Progenitor cell of endocrine pancreas (in vitro differentiated cells): Measurements from ENCODE around the gene WDR35. TPM values are rescaled to one million over a fixed set of nuclear protein-coding genes. Genes with fewer than 3 reads are reported as not detected.

Source experiments
- DNase-seq: peaks from one replicate; pipeline ENCODE4 v3.0.0; 2021; ENCODE audit warnings: low spot score; ENCODE audit not compliant: unreplicated experiment
- H3K27ac Mint-ChIP-seq: 2 replicates; pipeline ENCODE4 v1.8.0; 2021; ENCODE audit warnings: mild to moderate bottlenecking, moderate library complexity, mixed read lengths
- H3K27me3 Mint-ChIP-seq: 2 replicates; pipeline ENCODE4 v1.8.0; 2021; ENCODE audit warnings: mixed read lengths
- H3K36me3 Mint-ChIP-seq: 2 replicates; pipeline ENCODE4 v1.8.0; 2022; ENCODE audit warnings: mixed read lengths; ENCODE audit not compliant: insufficient read depth
- H3K4me1 Mint-ChIP-seq: 2 replicates; pipeline ENCODE4 v1.8.0; 2021; ENCODE audit warnings: low read depth, mixed read lengths
- H3K4me3 Mint-ChIP-seq: 2 replicates; pipeline ENCODE4 v1.8.0; 2021; ENCODE audit warnings: low read depth, mild to moderate bottlenecking, moderate library complexity, mixed read lengths
- H3K9me3 Mint-ChIP-seq: 2 replicates; pipeline ENCODE4 v1.8.0; 2021; ENCODE audit warnings: low read depth, mixed read lengths
- CTCF ChIP-seq: fragments of 200-600 bp; sonication (generic); IDR thresholded peaks from one replicate; pipeline ENCODE4 v1.5.0; 2021; ENCODE audit warnings: antibody characterized with exemption, mild to moderate bottlenecking; ENCODE audit not compliant: unreplicated experiment
- total RNA-seq: library from RNA; stranded (reverse); gene quantifications from 2 replicates; pipeline ENCODE4 v1.2.1, GENCODE V29; 2021

WDR35 gene
- total RNA-seq, 1 donor from 2014 or later, result 16.5 TPM

- Mint-ChIP-seq H3K27ac (no peak overlapping the region), H3K27me3 (no peaks in the 10 kb centered on the region), H3K4me3 (no peak overlapping the region), H3K9me3 (no peaks in the 10 kb centered on the region), H3K4me1 (no peaks in the 10 kb centered on the region), H3K36me3 (no peaks in the 10 kb centered on the region)
- DNase-seq, result no peak
- TF ChIP-seq CTCF, result no peak
These were observed 114.6 kb downstream of the WDR35 start for GRCh38 chr2:19875280-19875679.

GRCh38 chr2:19874726-19875125 lies 115.2 kb downstream of the WDR35 start:
- no peaks in the 10 kb centered on the region for H3K4me1 Mint-ChIP-seq
- no peak overlapping the region for H3K27ac Mint-ChIP-seq
- H3K36me3 Mint-ChIP-seq, result no peaks in the 10 kb centered on the region
- no peak overlapping the region for H3K4me3 Mint-ChIP-seq
- H3K27me3 Mint-ChIP-seq, result peaks cover 1% of the 10 kb centered on the region
- no peak for DNase-seq
- no peaks in the 10 kb centered on the region for H3K9me3 Mint-ChIP-seq
- TF ChIP-seq CTCF, result no peak

- Mint-ChIP-seq H3K9me3 (no peaks in the 10 kb centered on the region), H3K27me3 (peaks cover 12% of the 10 kb centered on the region)
These were observed 116.9 kb downstream of the WDR35 start for GRCh38 chr2:19873014-19873413.

DNA sequence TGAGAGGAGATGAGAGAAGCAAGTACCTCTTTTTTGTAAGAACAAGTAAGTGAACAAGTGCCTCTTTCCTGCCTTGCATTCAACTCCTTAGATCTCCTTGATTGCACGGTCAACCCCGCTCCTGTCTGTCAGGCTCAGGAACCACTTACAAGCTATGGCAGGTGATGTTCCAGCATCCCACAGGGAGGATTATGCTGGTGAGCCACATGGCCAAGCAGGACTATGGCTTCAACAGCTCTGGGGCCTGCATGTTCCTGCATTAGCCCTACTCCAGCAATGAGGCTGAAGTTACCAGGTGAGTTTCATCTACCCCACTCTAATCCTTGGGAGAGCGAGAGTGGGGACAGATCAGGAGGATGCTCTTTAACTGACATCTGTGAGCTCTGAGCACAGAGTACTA lies 117.6 kb downstream of the WDR35 start:
- Mint-ChIP-seq H3K4me3 (no peak overlapping the region), H3K4me1 (peaks cover 1% of the 10 kb centered on the region), H3K27me3 (peaks cover 19% of the 10 kb centered on the region), H3K27ac (no peak overlapping the region), H3K36me3 (no peaks in the 10 kb centered on the region), H3K9me3 (no peaks in the 10 kb centered on the region)
- DNase-seq, result no peak
- TF ChIP-seq CTCF, result no peak

More at GRCh38 chr2:19873014-19873413, 116.9 kb downstream of the WDR35 start:
- DNase-seq, result no peak
- Mint-ChIP-seq H3K27ac (no peak overlapping the region), H3K4me1 (peaks cover 1% of the 10 kb centered on the region), H3K4me3 (no peak overlapping the region), H3K36me3 (no peaks in the 10 kb centered on the region)
- TF ChIP-seq CTCF, result no peak

GRCh38 chr2:19871836-19872235 lies 118.1 kb downstream of the WDR35 start:
- Mint-ChIP-seq H3K36me3 (no peaks in the 10 kb centered on the region), H3K4me3 (no peak overlapping the region), H3K9me3 (no peaks in the 10 kb centered on the region), H3K27ac (no peak overlapping the region), H3K4me1 (peaks cover 1% of the 10 kb centered on the region), H3K27me3 (peaks cover 22% of the 10 kb centered on the region)
- TF ChIP-seq CTCF, result no peak
- no peak for DNase-seq
